Measurements from ENCODE around the gene CAPZA1. TPM values are rescaled to one million over a fixed set of nuclear protein-coding genes. Genes with fewer than 3 reads are reported as not detected.

The CAPZA1 gene
- total RNA-seq, 1 donor, result 159 TPM

- H3K4me1 ChIP-seq (ENCODE audit: insufficient read depth, low read length), result peaks cover 12% of the 10 kb centered on the region
- no peaks in the 10 kb centered on the region for H4K20me1 ChIP-seq (ENCODE audit: insufficient read depth, low read length)
- peak; percentile 99 for TF ChIP-seq CTCF (IDR thresholded peaks at IDR 0.05; ENCODE audit: extremely low read depth, low read depth, low read length)
- no peaks in the 10 kb centered on the region for H3K79me2 ChIP-seq (ENCODE audit: insufficient read depth, low read length)
- H3K9me3 ChIP-seq (ENCODE audit: low read depth, low read length), result no peaks in the 10 kb centered on the region
- H3K27ac ChIP-seq (ENCODE audit: low read depth, low read length), result no peak overlapping the region
- DNase-seq (ENCODE audit: insufficient read length, low spot score, missing footprints), result peak; percentile 99
- peak overlapping the region; percentile 79 for H3K4me3 ChIP-seq (ENCODE audit: insufficient read depth, low read length)
- H3K4me2 ChIP-seq (ENCODE audit: insufficient read depth, low read length), result peak overlapping the region; percentile 97
- H3K36me3 ChIP-seq (ENCODE audit: insufficient read depth, low read length), result no peaks in the 10 kb centered on the region
- no peaks in the 10 kb centered on the region for H3K27me3 ChIP-seq (ENCODE audit: insufficient read depth, low read length)
- H2AFZ ChIP-seq (ENCODE audit: low read length), result peak overlapping the region; percentile 93
Measured at GRCh38 chr1:112716133-112716720, 96.6 kb downstream of the CAPZA1 start.

GRCh38 chr1:112717263-112717873 is 97.7 kb downstream of the CAPZA1 start:
- Histone ChIP-seq H3K4me2 (ENCODE audit: insufficient read depth, low read length) (no peak overlapping the region), H3K9me3 (ENCODE audit: low read depth, low read length) (no peaks in the 10 kb centered on the region), H3K36me3 (ENCODE audit: insufficient read depth, low read length) (no peaks in the 10 kb centered on the region), H3K4me1 (ENCODE audit: insufficient read depth, low read length) (peaks cover 14% of the 10 kb centered on the region), H4K20me1 (ENCODE audit: insufficient read depth, low read length) (no peaks in the 10 kb centered on the region), H3K27me3 (ENCODE audit: insufficient read depth, low read length) (no peaks in the 10 kb centered on the region), H3K4me3 (ENCODE audit: insufficient read depth, low read length) (no peak overlapping the region), H3K79me2 (ENCODE audit: insufficient read depth, low read length) (no peaks in the 10 kb centered on the region), H2AFZ (ENCODE audit: low read length) (no peak overlapping the region), H3K27ac (ENCODE audit: low read depth, low read length) (no peak overlapping the region)
- peak; percentile 58 for DNase-seq (ENCODE audit: insufficient read length, low spot score, missing footprints)
- no peak for TF ChIP-seq CTCF (IDR thresholded peaks at IDR 0.05; ENCODE audit: extremely low read depth, low read depth, low read length)

- peaks cover 26% of the 10 kb centered on the region for H3K4me1 ChIP-seq (ENCODE audit: insufficient read depth, low read length)
- peak overlapping the region; percentile 78 for H3K4me2 ChIP-seq (ENCODE audit: insufficient read depth, low read length)
- H3K9me3 ChIP-seq (ENCODE audit: low read depth, low read length), result no peaks in the 10 kb centered on the region
- TF ChIP-seq CTCF (IDR thresholded peaks at IDR 0.05; ENCODE audit: extremely low read depth, low read depth, low read length), result peak; percentile 73
- DNase-seq (ENCODE audit: insufficient read length, low spot score, missing footprints), result peak; percentile 98
- peak overlapping the region; percentile 68 for H3K4me3 ChIP-seq (ENCODE audit: insufficient read depth, low read length)
- no peaks in the 10 kb centered on the region for H3K36me3 ChIP-seq (ENCODE audit: insufficient read depth, low read length)
- no peaks in the 10 kb centered on the region for H3K27me3 ChIP-seq (ENCODE audit: insufficient read depth, low read length)
- no peaks in the 10 kb centered on the region for H4K20me1 ChIP-seq (ENCODE audit: insufficient read depth, low read length)
- H3K27ac ChIP-seq (ENCODE audit: low read depth, low read length), result no peak overlapping the region
- peak overlapping the region; percentile 86 for H2AFZ ChIP-seq (ENCODE audit: low read length)
- H3K79me2 ChIP-seq (ENCODE audit: insufficient read depth, low read length), result no peaks in the 10 kb centered on the region
Measured at GRCh38 chr1:112718691-112719418, 99.2 kb downstream of the CAPZA1 start.

- H3K36me3 ChIP-seq (ENCODE audit: insufficient read depth, low read length), result no peaks in the 10 kb centered on the region
- no peak for TF ChIP-seq CTCF (IDR thresholded peaks at IDR 0.05; ENCODE audit: extremely low read depth, low read depth, low read length)
- H3K9me3 ChIP-seq (ENCODE audit: low read depth, low read length), result no peaks in the 10 kb centered on the region
- H2AFZ ChIP-seq (ENCODE audit: low read length), result no peak overlapping the region
- no peaks in the 10 kb centered on the region for H4K20me1 ChIP-seq (ENCODE audit: insufficient read depth, low read length)
- H3K4me3 ChIP-seq (ENCODE audit: insufficient read depth, low read length), result no peak overlapping the region
- no peaks in the 10 kb centered on the region for H3K79me2 ChIP-seq (ENCODE audit: insufficient read depth, low read length)
- DNase-seq (ENCODE audit: insufficient read length, low spot score, missing footprints), result peak; percentile 56
- no peak overlapping the region for H3K4me2 ChIP-seq (ENCODE audit: insufficient read depth, low read length)
- H3K4me1 ChIP-seq (ENCODE audit: insufficient read depth, low read length), result peaks cover 26% of the 10 kb centered on the region
- no peak overlapping the region for H3K27ac ChIP-seq (ENCODE audit: low read depth, low read length)
- H3K27me3 ChIP-seq (ENCODE audit: insufficient read depth, low read length), result no peaks in the 10 kb centered on the region
Measured at GRCh38 chr1:112719706-112720105, 100.1 kb downstream of the CAPZA1 start.

Data from osteoblast (primary cell).